MM.1S (cell line): ENCODE results near the gene FBXL4.

Source experiments
- DNase-seq: peaks from one replicate; pipeline ENCODE4 v3.0.0-alpha.2; 2015
- H2AFZ ChIP-seq: fragments of 300-600 bp; sonication (generic); 2 replicates; pipeline ENCODE4 v1.6.0; 2016; ENCODE audit warnings: antibody characterized with exemption, low read length
- H3F3A ChIP-seq: fragments of 300-600 bp; sonication (generic); 2 replicates; pipeline ENCODE4 v1.6.1; 2016; ENCODE audit warnings: mild to moderate bottlenecking, antibody characterized with exemption, low read length, moderate library complexity, mixed read lengths; ENCODE audit not compliant: insufficient read depth
- H3K27ac ChIP-seq: fragments of 300-600 bp; sonication (generic); 2 replicates; pipeline ENCODE4 v1.5.1; 2016; ENCODE audit warnings: mild to moderate bottlenecking, low read length
- H3K27me3 ChIP-seq: fragments of 300-600 bp; sonication (generic); replicated peaks from 2 replicates; pipeline ENCODE4 v1.6.0; 2016; ENCODE audit warnings: low read length; ENCODE audit not compliant: insufficient read depth
- H3K36me3 ChIP-seq: fragments of 300-600 bp; sonication (generic); replicated peaks from 2 replicates; pipeline ENCODE4 v1.6.1; 2016; ENCODE audit warnings: mild to moderate bottlenecking, low read length, mixed read lengths; ENCODE audit not compliant: insufficient read depth
- H3K4me1 ChIP-seq: fragments of 300-600 bp; sonication (generic); 2 replicates; pipeline ENCODE4 v1.6.1; 2016; ENCODE audit warnings: low read length, mixed read lengths
- H3K4me2 ChIP-seq: fragments of 300-600 bp; sonication (generic); 2 replicates; pipeline ENCODE4 v1.6.0; 2016; ENCODE audit warnings: low read depth, low read length
- H3K4me3 ChIP-seq: fragments of 300-600 bp; sonication (generic); 2 replicates; pipeline ENCODE4 v1.5.1; 2016; ENCODE audit warnings: low read length, mixed read lengths
- H3K79me2 ChIP-seq: fragments of 300-600 bp; sonication (generic); 2 replicates; pipeline ENCODE4 v1.6.1; 2016; ENCODE audit warnings: mixed run types, low read length, mixed read lengths
- H3K9ac ChIP-seq: fragments of 300-600 bp; sonication (generic); 2 replicates; pipeline ENCODE4 v1.6.1; 2016; ENCODE audit warnings: low read length, mixed read lengths
- H3K9me2 ChIP-seq: fragments of 300-600 bp; sonication (generic); replicated peaks from 2 replicates; pipeline ENCODE4 v1.6.1; 2016; ENCODE audit warnings: mild to moderate bottlenecking, low read length, mixed read lengths; ENCODE audit not compliant: insufficient read depth
- H3K9me3 ChIP-seq: fragments of 300-600 bp; sonication (generic); replicated peaks from 2 replicates; pipeline ENCODE4 v1.6.1; 2016; ENCODE audit warnings: mild to moderate bottlenecking, low read length, mixed read lengths; ENCODE audit not compliant: insufficient read depth
- H4K20me1 ChIP-seq: fragments of 300-600 bp; sonication (generic); 2 replicates; pipeline ENCODE4 v1.6.1; 2016; ENCODE audit warnings: mild to moderate bottlenecking, low read length, moderate library complexity, mixed read lengths; ENCODE audit not compliant: insufficient read depth
- CTCF ChIP-seq: fragments of 300-600 bp; sonication (generic); IDR thresholded peaks from 2 replicates; pipeline ENCODE4 v1.5.1; 2016; ENCODE audit warnings: antibody characterized with exemption, low read length, mixed read lengths
- EZH2 ChIP-seq: fragments of 300-600 bp; sonication (generic); optimal IDR thresholded peaks from 2 replicates; pipeline ENCODE3; 2017; ENCODE audit warnings: low read depth, mild to moderate bottlenecking, antibody characterized with exemption, low read length, mixed read lengths
- EZH2phosphoT487 ChIP-seq: fragments of 300-600 bp; sonication (generic); IDR thresholded peaks from 2 replicates; pipeline ENCODE4 v1.6.1; 2018; ENCODE audit warnings: antibody characterized with exemption, low read length

FBXL4 gene

GRCh38 chr6:98981473-98981872 lies 33.7 kb upstream of the FBXL4 start:
- no peak overlapping the region for H3K4me3 ChIP-seq
- no peaks in the 10 kb centered on the region for H3K27me3 ChIP-seq
- no peaks in the 10 kb centered on the region for H4K20me1 ChIP-seq
- H3F3A ChIP-seq = no peaks in the 10 kb centered on the region
- H3K9me2 ChIP-seq = no peaks in the 10 kb centered on the region
- no peak for TF ChIP-seq EZH2phosphoT487
- no peak for TF ChIP-seq EZH2
- TF ChIP-seq CTCF = no peak
- no peak overlapping the region for H3K4me2 ChIP-seq
- H2AFZ ChIP-seq = no peak overlapping the region
- no peaks in the 10 kb centered on the region for H3K79me2 ChIP-seq
- H3K9me3 ChIP-seq = no peaks in the 10 kb centered on the region
- no peaks in the 10 kb centered on the region for H3K4me1 ChIP-seq
- no peak overlapping the region for H3K27ac ChIP-seq
- no peak overlapping the region for H3K9ac ChIP-seq
- no peaks in the 10 kb centered on the region for H3K36me3 ChIP-seq
- no peak for DNase-seq

- H3K27ac ChIP-seq = no peak overlapping the region
- no peaks in the 10 kb centered on the region for H3K27me3 ChIP-seq
- no peaks in the 10 kb centered on the region for H3K9me3 ChIP-seq
- H3K9me2 ChIP-seq = no peaks in the 10 kb centered on the region
- no peak overlapping the region for H2AFZ ChIP-seq
- H4K20me1 ChIP-seq = no peaks in the 10 kb centered on the region
- DNase-seq = no peak
- TF ChIP-seq CTCF (no peak), EZH2phosphoT487 (no peak), EZH2 (no peak)
- H3K9ac ChIP-seq = no peak overlapping the region
- H3K36me3 ChIP-seq = no peaks in the 10 kb centered on the region
- no peak overlapping the region for H3K4me3 ChIP-seq
- H3K4me2 ChIP-seq = no peak overlapping the region
- no peaks in the 10 kb centered on the region for H3K79me2 ChIP-seq
- H3K4me1 ChIP-seq = no peaks in the 10 kb centered on the region
- no peaks in the 10 kb centered on the region for H3F3A ChIP-seq
Observed at GRCh38 chr6:98980819-98981218, 33.1 kb upstream of the FBXL4 start.

- H4K20me1 ChIP-seq = no peaks in the 10 kb centered on the region
- no peak overlapping the region for H3K4me3 ChIP-seq
- H3K4me1 ChIP-seq = no peaks in the 10 kb centered on the region
- H3F3A ChIP-seq = no peaks in the 10 kb centered on the region
- no peaks in the 10 kb centered on the region for H3K9me2 ChIP-seq
- no peaks in the 10 kb centered on the region for H3K36me3 ChIP-seq
- no peak for DNase-seq
- no peaks in the 10 kb centered on the region for H3K27me3 ChIP-seq
- H3K79me2 ChIP-seq = no peaks in the 10 kb centered on the region
- H3K9me3 ChIP-seq = no peaks in the 10 kb centered on the region
- H2AFZ ChIP-seq = no peak overlapping the region
- no peak overlapping the region for H3K4me2 ChIP-seq
- no peak overlapping the region for H3K9ac ChIP-seq
- H3K27ac ChIP-seq = no peak overlapping the region
- TF ChIP-seq EZH2phosphoT487 = no peak
- TF ChIP-seq EZH2 = no peak
- TF ChIP-seq CTCF = no peak
Observed at GRCh38 chr6:98977671-98978292, 30.0 kb upstream of the FBXL4 start.
